ENCODE results near the gene ZNF407.

Gene ZNF407

DNA sequence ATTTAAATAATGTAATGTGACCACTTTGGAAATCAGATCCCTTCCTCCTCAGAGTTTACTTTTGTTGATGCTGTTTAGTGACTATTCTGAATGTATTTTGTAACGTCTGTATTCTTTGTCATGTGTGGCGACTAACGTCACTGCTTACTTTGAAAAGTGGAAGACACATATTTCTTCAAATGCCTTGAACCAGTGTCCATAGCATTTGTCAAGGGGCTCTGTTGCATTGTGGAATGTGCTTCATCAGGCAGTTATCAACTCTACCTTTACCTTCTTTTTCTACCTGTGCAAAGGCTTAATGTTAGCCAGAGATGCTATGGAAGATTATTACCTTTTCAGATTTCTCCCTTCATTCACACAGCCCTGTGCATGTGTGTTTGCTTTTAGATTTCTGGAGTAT is 162.4 kb downstream of the ZNF407 start:
- no peak overlapping the region for H3K9ac ChIP-seq
- H3K79me2 ChIP-seq (ENCODE audit: insufficient read depth, low read depth): no peaks in the 10 kb centered on the region
- H2AFZ ChIP-seq (ENCODE audit: low read depth): no peak overlapping the region
- H3K4me3 ChIP-seq (IDR thresholded peaks at IDR 0.05; ENCODE audit: insufficient read depth, low read depth, low read length): no peak overlapping the region
- H3K4me1 ChIP-seq (ENCODE audit: low read depth, poor library complexity, severe bottlenecking): no peaks in the 10 kb centered on the region
- H3K27me3 ChIP-seq (ENCODE audit: insufficient read depth, low read depth): no peaks in the 10 kb centered on the region
- H3K4me2 ChIP-seq: no peak overlapping the region
- TF ChIP-seq, protein P1, sequence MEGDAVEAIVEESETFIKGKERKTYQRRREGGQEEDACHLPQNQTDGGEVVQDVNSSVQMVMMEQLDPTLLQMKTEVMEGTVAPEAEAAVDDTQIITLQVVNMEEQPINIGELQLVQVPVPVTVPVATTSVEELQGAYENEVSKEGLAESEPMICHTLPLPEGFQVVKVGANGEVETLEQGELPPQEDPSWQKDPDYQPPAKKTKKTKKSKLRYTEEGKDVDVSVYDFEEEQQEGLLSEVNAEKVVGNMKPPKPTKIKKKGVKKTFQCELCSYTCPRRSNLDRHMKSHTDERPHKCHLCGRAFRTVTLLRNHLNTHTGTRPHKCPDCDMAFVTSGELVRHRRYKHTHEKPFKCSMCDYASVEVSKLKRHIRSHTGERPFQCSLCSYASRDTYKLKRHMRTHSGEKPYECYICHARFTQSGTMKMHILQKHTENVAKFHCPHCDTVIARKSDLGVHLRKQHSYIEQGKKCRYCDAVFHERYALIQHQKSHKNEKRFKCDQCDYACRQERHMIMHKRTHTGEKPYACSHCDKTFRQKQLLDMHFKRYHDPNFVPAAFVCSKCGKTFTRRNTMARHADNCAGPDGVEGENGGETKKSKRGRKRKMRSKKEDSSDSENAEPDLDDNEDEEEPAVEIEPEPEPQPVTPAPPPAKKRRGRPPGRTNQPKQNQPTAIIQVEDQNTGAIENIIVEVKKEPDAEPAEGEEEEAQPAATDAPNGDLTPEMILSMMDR (conservative IDR thresholded peaks at IDR 0.05; ENCODE audit: low read depth, low read length): no peak
- no peak overlapping the region for H3K27ac ChIP-seq
- no peaks in the 10 kb centered on the region for H4K20me1 ChIP-seq (ENCODE audit: insufficient read depth)
- no peaks in the 10 kb centered on the region for H3K36me3 ChIP-seq (ENCODE audit: insufficient read depth)

- TF ChIP-seq, protein P1 (conservative IDR thresholded peaks at IDR 0.05; ENCODE audit: low read depth, low read length): no peak
- Histone ChIP-seq H4K20me1 (ENCODE audit: insufficient read depth) (no peaks in the 10 kb centered on the region), H3K9ac (no peak overlapping the region), H3K27ac (no peak overlapping the region), H3K4me3 (IDR thresholded peaks at IDR 0.05; ENCODE audit: insufficient read depth, low read depth, low read length) (no peak overlapping the region), H3K36me3 (ENCODE audit: insufficient read depth) (no peaks in the 10 kb centered on the region), H3K4me1 (ENCODE audit: low read depth, poor library complexity, severe bottlenecking) (no peaks in the 10 kb centered on the region), H3K27me3 (ENCODE audit: insufficient read depth, low read depth) (no peaks in the 10 kb centered on the region), H2AFZ (ENCODE audit: low read depth) (no peak overlapping the region), H3K79me2 (ENCODE audit: insufficient read depth, low read depth) (no peaks in the 10 kb centered on the region), H3K4me2 (no peak overlapping the region)
These were observed 162.8 kb downstream of the ZNF407 start for GRCh38 chr18:74760436-74760835.

DNA sequence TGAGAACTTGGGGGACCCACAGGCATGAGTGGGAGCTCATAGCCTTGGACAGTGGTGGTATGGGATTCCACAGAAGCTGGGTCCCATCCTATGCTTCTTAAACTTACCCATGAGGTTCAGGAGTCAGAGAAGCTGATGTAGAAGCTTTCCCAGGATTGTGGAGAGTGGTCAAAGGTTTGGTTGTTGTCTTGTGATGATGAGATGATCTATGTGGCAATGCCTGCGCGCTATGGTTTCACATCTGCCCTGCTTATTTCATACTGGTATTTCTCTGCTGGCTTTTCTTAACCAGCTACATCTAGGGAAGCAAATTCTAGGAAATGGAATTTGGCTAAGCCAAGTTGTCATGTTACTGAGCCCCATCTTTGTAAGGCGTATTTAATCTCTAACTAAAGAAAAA is 168.6 kb downstream of the ZNF407 start:
- TF ChIP-seq, protein P1 (conservative IDR thresholded peaks at IDR 0.05; ENCODE audit: low read depth, low read length): no peak
- Histone ChIP-seq H3K27ac (no peak overlapping the region), H3K36me3 (ENCODE audit: insufficient read depth) (no peaks in the 10 kb centered on the region; the same call in 1 of the 2 replicates), H3K27me3 (ENCODE audit: insufficient read depth, low read depth) (no peaks in the 10 kb centered on the region), H3K4me1 (ENCODE audit: low read depth, poor library complexity, severe bottlenecking) (no peaks in the 10 kb centered on the region), H3K9ac (no peak overlapping the region), H2AFZ (ENCODE audit: low read depth) (no peak overlapping the region), H3K4me2 (no peak overlapping the region), H3K79me2 (ENCODE audit: insufficient read depth, low read depth) (no peaks in the 10 kb centered on the region), H3K4me3 (IDR thresholded peaks at IDR 0.05; ENCODE audit: insufficient read depth, low read depth, low read length) (no peak overlapping the region), H4K20me1 (ENCODE audit: insufficient read depth) (no peaks in the 10 kb centered on the region)

- no peaks in the 10 kb centered on the region for H3K4me1 ChIP-seq (ENCODE audit: low read depth, poor library complexity, severe bottlenecking)
- no peak overlapping the region for H3K4me2 ChIP-seq
- H3K27ac ChIP-seq: no peak overlapping the region
- no peak overlapping the region for H2AFZ ChIP-seq (ENCODE audit: low read depth)
- H3K27me3 ChIP-seq (ENCODE audit: insufficient read depth, low read depth): no peaks in the 10 kb centered on the region
- no peaks in the 10 kb centered on the region for H4K20me1 ChIP-seq (ENCODE audit: insufficient read depth)
- no peaks in the 10 kb centered on the region for H3K79me2 ChIP-seq (ENCODE audit: insufficient read depth, low read depth)
- TF ChIP-seq, protein P1 (conservative IDR thresholded peaks at IDR 0.05; ENCODE audit: low read depth, low read length): no peak
- no peak overlapping the region for H3K9ac ChIP-seq
- H3K4me3 ChIP-seq (IDR thresholded peaks at IDR 0.05; ENCODE audit: insufficient read depth, low read depth, low read length): no peak overlapping the region
- H3K36me3 ChIP-seq (ENCODE audit: insufficient read depth): no peaks in the 10 kb centered on the region; the same call in 1 of the 2 replicates
These were observed 170.4 kb downstream of the ZNF407 start for GRCh38 chr18:74768096-74768495.

Data from KMS-11 (cell line).